ENCODE results near the gene CYP26C1. TPM values are rescaled to one million over a fixed set of nuclear protein-coding genes. Genes with fewer than 3 reads are reported as not detected.

Gene CYP26C1
- total and polyA plus RNA-seq, 2 of the 4 experiments (the other 2 are of a cell fraction): 0.02 TPM; not detected in 1

DNA sequence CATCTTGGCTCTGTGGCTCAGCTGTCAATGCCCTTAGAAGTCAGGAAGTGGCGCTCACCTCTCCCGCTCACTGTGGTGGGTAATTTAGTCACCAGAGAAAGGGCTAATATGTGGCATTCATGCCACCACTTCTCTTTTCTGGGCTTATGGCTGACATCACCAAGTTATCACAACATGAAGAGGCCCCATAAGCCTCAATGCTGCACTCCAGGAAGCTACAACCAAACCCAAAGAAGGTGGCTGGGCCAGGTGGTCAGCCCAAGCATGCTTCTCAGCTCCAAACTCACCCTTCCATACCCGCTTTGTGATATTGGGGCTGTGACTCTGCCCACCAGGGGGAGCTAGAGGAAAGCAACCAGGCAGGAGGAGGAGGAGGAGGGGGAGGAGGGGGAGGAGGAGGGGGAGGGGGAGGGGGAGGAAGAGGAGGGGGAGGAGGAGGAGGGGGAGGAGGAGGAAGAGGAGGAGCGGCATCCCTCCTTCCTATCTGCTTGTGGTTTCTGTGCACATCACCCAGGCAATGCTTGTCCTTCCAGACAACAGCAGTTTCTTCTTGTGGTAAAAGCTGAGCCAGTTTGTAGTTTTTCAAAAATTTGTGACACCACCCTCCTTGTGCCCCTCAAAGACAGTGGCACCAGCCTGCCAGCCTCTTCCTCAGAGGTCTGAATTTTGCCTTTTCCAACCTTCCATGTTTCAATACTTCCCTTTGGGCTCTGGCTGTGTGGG, 55.2 kb downstream of the CYP26C1 start:
- Histone ChIP-seq H4K20me1 (ENCODE audit: insufficient read depth, low read length) (no peaks in the 10 kb centered on the region), H4K8ac (ENCODE audit: low read depth in 2 of 2, low read length in 2 of 2) (no peak overlapping the region), H3K79me1 (ENCODE audit: low read depth in 1 of 2, low read length in 2 of 2) (no peaks in the 10 kb centered on the region), H3K9ac (ENCODE audit: low read depth, low read length) (no peak overlapping the region), H3K36me3 (ENCODE audit: control insufficient read depth, insufficient read depth, low read length) (no peaks in the 10 kb centered on the region), H2AFZ (replicated peaks; ENCODE audit: low read length, poor library complexity) (peak overlapping the region; percentile 56), H3K4me3 (ENCODE audit: insufficient read depth, low read depth, low read length) (no peak overlapping the region), H3K23ac (ENCODE audit: low read depth, low read length) (no peak overlapping the region; the same call in 1 of the 2 replicates), H2BK20ac (ENCODE audit: low read depth, low read length) (no peak overlapping the region), H3K9me3 (ENCODE audit: control insufficient read depth, insufficient read depth, low read length) (no peaks in the 10 kb centered on the region), H3K27me3 (ENCODE audit: control insufficient read depth, insufficient read depth, low read length) (peaks cover 24% of the 10 kb centered on the region), H2AK9ac (replicated peaks; ENCODE audit: low read depth, low read length, poor library complexity) (peak overlapping the region; percentile 70), H3K14ac (replicated peaks; ENCODE audit: low read depth, low read length) (no peak overlapping the region), H3K4me1 (ENCODE audit: control insufficient read depth, insufficient read depth, low read length) (no peaks in the 10 kb centered on the region), H3K9me1 (ENCODE audit: insufficient read depth, low read length) (no peaks in the 10 kb centered on the region), H3K4ac (ENCODE audit: low read depth, low read length) (no peak overlapping the region), H3K27ac (ENCODE audit: insufficient read depth, low read length) (no peak overlapping the region), H2BK5ac (ENCODE audit: low read depth, low read length, poor library complexity, severe bottlenecking) (no peak overlapping the region), H3K18ac (ENCODE audit: low read depth, low read length) (no peak overlapping the region), H4K91ac (ENCODE audit: insufficient read depth, low read depth, low read length) (no peak overlapping the region), H4K5ac (ENCODE audit: low read depth, low read length) (no peak overlapping the region), H2BK120ac (ENCODE audit: low read depth, low read length) (no peak overlapping the region), H3K4me2 (ENCODE audit: low read depth, low read length) (no peak overlapping the region), H2BK15ac (ENCODE audit: low read depth, low read length) (no peak overlapping the region), H3K56ac (ENCODE audit: extremely low read depth, insufficient read depth, low read length) (no peak overlapping the region), H2AK5ac (ENCODE audit: low read depth, low read length) (no peak overlapping the region)
- BruUV-seq (replicated peaks): no TSS peak
- POLR2A ChIA-PET (ENCODE audit: unreplicated experiment): no interaction called here
- in situ Hi-C loops (cut with MboI; ENCODE audit: low sequenced_read_pairs) (no loop called here), intact Hi-C loops (cut with micrococcal nuclease) (loop anchor here (2.0 kb wide), 1 partner anchor 173 kb away; no protein-coding TSS in a partner anchor), dilution Hi-C loops (cut with HindIII; ENCODE audit: low sequenced_read_pairs, unreplicated experiment) (loop anchor here (25.0 kb wide), 1 partner anchor 171 kb away; no protein-coding TSS in a partner anchor)
- ATAC-seq (ENCODE audit: low read depth) (peak; percentile 51; the same call in 1 of the 2 replicates), DNase-seq (peak; percentile 32)
- CTCF ChIA-PET: interaction anchor here (0.8 to 1.5 kb wide), 3 partner anchors 18 to 174 kb away, joined by 3 to 4 read pairs (median 3); no protein-coding TSS in a partner anchor
- no CpG with 5 or more reads among the region's 4 CpGs for WGBS, 2 experiments (ENCODE audit: extremely low coverage in 2 of 2, insufficient read length in 1 of 2)
- TF ChIP-seq RAD21 (IDR thresholded peaks at IDR 0.05; ENCODE audit: low read length): peak; percentile 29; the same call in 1 of the 2 replicates
- no peak for TF ChIP-seq POLR2A (IDR thresholded peaks at IDR 0.05; ENCODE audit: low read depth, low read length)
- TF ChIP-seq BHLHE40 (IDR thresholded peaks at IDR 0.05; ENCODE audit: low read depth, low read length): no peak
- no peak for TF ChIP-seq CEBPB (IDR thresholded peaks at IDR 0.05; ENCODE audit: low read depth, low read length)
- TF ChIP-seq, protein P1, sequence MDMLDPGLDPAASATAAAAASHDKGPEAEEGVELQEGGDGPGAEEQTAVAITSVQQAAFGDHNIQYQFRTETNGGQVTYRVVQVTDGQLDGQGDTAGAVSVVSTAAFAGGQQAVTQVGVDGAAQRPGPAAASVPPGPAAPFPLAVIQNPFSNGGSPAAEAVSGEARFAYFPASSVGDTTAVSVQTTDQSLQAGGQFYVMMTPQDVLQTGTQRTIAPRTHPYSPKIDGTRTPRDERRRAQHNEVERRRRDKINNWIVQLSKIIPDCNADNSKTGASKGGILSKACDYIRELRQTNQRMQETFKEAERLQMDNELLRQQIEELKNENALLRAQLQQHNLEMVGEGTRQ (IDR thresholded peaks at IDR 0.05; ENCODE audit: low read depth, low read length): no peak
- TF ChIP-seq FOS (IDR thresholded peaks at IDR 0.05; ENCODE audit: low read depth, low read length): no peak
- no peak for TF ChIP-seq NFE2L2 (IDR thresholded peaks at IDR 0.05; ENCODE audit: low read depth, low read length)
- TF ChIP-seq, protein P2, sequence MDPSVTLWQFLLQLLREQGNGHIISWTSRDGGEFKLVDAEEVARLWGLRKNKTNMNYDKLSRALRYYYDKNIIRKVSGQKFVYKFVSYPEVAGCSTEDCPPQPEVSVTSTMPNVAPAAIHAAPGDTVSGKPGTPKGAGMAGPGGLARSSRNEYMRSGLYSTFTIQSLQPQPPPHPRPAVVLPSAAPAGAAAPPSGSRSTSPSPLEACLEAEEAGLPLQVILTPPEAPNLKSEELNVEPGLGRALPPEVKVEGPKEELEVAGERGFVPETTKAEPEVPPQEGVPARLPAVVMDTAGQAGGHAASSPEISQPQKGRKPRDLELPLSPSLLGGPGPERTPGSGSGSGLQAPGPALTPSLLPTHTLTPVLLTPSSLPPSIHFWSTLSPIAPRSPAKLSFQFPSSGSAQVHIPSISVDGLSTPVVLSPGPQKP (IDR thresholded peaks at IDR 0.05; ENCODE audit: borderline replicate concordance, low read depth, low read length): no peak
- TF ChIP-seq, protein P3, sequence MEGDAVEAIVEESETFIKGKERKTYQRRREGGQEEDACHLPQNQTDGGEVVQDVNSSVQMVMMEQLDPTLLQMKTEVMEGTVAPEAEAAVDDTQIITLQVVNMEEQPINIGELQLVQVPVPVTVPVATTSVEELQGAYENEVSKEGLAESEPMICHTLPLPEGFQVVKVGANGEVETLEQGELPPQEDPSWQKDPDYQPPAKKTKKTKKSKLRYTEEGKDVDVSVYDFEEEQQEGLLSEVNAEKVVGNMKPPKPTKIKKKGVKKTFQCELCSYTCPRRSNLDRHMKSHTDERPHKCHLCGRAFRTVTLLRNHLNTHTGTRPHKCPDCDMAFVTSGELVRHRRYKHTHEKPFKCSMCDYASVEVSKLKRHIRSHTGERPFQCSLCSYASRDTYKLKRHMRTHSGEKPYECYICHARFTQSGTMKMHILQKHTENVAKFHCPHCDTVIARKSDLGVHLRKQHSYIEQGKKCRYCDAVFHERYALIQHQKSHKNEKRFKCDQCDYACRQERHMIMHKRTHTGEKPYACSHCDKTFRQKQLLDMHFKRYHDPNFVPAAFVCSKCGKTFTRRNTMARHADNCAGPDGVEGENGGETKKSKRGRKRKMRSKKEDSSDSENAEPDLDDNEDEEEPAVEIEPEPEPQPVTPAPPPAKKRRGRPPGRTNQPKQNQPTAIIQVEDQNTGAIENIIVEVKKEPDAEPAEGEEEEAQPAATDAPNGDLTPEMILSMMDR (conservative IDR thresholded peaks at IDR 0.05; ENCODE audit: low read depth, low read length): peak; percentile 50
- TF ChIP-seq MAZ (IDR thresholded peaks at IDR 0.05; ENCODE audit: borderline replicate concordance, low read depth, low read length): no peak
- 0 out of 2 replicates have a peak, but pooled peaks have one; percentile 15 for TF ChIP-seq SMC3 (IDR thresholded peaks at IDR 0.05; ENCODE audit: low read depth, low read length)
